CD4-positive, alpha-beta T cell (primary cell): ENCODE data around the gene DBN1. TPM values are rescaled to one million over a fixed set of nuclear protein-coding genes. Genes with fewer than 3 reads are reported as not detected.

ENCODE experiments used
- ATAC-seq: fragments of 200-7000 bp; cut with Tn5 transposase; one replicate; pipeline ENCODE4 v1.10.0; 2022; ENCODE audit warnings: mild to moderate bottlenecking; ENCODE audit not compliant: poor library complexity
- CTCF ChIA-PET: fragments of 350-600 bp; sonication (Branson Sonifier 250); formaldehyde crosslinking; loops from one replicate; lab custom pipeline; 2021; ENCODE audit warnings: antibody characterized with exemption, inconsistent platforms; lab: Charles Lee
- POLR2A ChIA-PET: fragments of 350-600 bp; sonication (Branson Sonifier 250); formaldehyde crosslinking; loops from one replicate; lab custom pipeline; 2021; ENCODE audit warnings: antibody characterized with exemption, inconsistent platforms; lab: Charles Lee
- DNase-seq, 14 experiments: peaks; one replicate each; pipeline ENCODE4 v3.0.0-alpha.2; 2013 to 2020; ENCODE audit warnings: mixed read lengths in 2 of 14
- H3K27ac ChIP-seq, 2 donors: one replicate each; pipeline versions ENCODE4 v1.5.1 to v1.7.0; 2013; ENCODE audit warnings: low read length in 2 of 2, low read depth in 1 of 2, mild to moderate bottlenecking in 1 of 2
- H3K27me3 ChIP-seq, 2 experiments: 1 replicate in 1 of 2; 2 replicates in 1 of 2; pipeline versions ENCODE4 v1.6.1 to v1.7.0; 2013; ENCODE audit warnings: low read length in 2 of 2, control low read depth in 1 of 2, mild to moderate bottlenecking in 1 of 2, moderate library complexity in 1 of 2; ENCODE audit not compliant: insufficient read depth in 2 of 2, control insufficient read depth in 1 of 2
- H3K36me3 ChIP-seq: one replicate; pipeline ENCODE4 v1.6.1; 2013; ENCODE audit warnings: low read length, control low read depth; ENCODE audit not compliant: insufficient read depth
- H3K4me1 ChIP-seq: one replicate; pipeline ENCODE4 v1.6.1; 2013; ENCODE audit warnings: low read length, control low read depth; ENCODE audit not compliant: insufficient read depth
- H3K4me3 ChIP-seq: one replicate; pipeline ENCODE4 v1.5.1; 2013; ENCODE audit warnings: mild to moderate bottlenecking, low read length, moderate library complexity
- H3K9me3 ChIP-seq, 2 experiments: 1 replicate in 1 of 2; 2 replicates in 1 of 2; pipeline versions ENCODE4 v1.6.1 to v1.7.0; 2013; ENCODE audit warnings: low read length in 2 of 2, mild to moderate bottlenecking in 2 of 2, control low read depth in 1 of 2, moderate library complexity in 1 of 2; ENCODE audit not compliant: control insufficient read depth in 1 of 2, insufficient read depth in 1 of 2
- H3K27ac Mint-ChIP-seq: one replicate; pipeline ENCODE4 v1.8.0; 2020; ENCODE audit warnings: mixed read lengths
- H3K27me3 Mint-ChIP-seq: one replicate; pipeline ENCODE4 v1.8.0; 2021; ENCODE audit warnings: mixed read lengths
- H3K36me3 Mint-ChIP-seq: one replicate; pipeline ENCODE4 v1.8.0; 2021; ENCODE audit warnings: low read depth, mixed read lengths
- H3K4me1 Mint-ChIP-seq: one replicate; pipeline ENCODE4 v1.8.0; 2021; ENCODE audit warnings: low read depth, mixed read lengths
- H3K4me3 Mint-ChIP-seq: one replicate; pipeline ENCODE4 v1.8.0; 2020; ENCODE audit warnings: mild to moderate bottlenecking, mixed read lengths
- H3K9me3 Mint-ChIP-seq: one replicate; pipeline ENCODE4 v1.8.0; 2020; ENCODE audit warnings: mixed read lengths
- CTCF ChIP-seq: fragments of 200-600 bp; IDR thresholded peaks from one replicate; pipeline ENCODE4 v1.8.0; 2022; ENCODE audit warnings: antibody characterized with exemption, mild to moderate bottlenecking
- intact Hi-C, 2 experiments: fragments of 100-400 bp; cut with DNase I in 1 of 2; cut with micrococcal nuclease in 1 of 2; formaldehyde crosslinking; loops; one replicate each; pipeline versions ENCODE4 v1.15.1 to v1.9.0; 2023 to 2025; cut with DNase I, micrococcal nuclease
- total RNA-seq, 174 experiments: library from RNA in 2 of 174; stranded (reverse) in 2 of 174; gene quantifications; one replicate each; pipeline ENCODE4 v1.2.3 and lab custom pipeline; 2021 to 2026

DBN1 gene
- total RNA-seq, 2 experiments from 2014 or later = 1.8 to 2.5 TPM

GRCh38 chr5:177445052-177445916, 28.1 kb downstream of the DBN1 start:
- H3K4me3 ChIP-seq = peak overlapping the region; percentile 56
- H3K4me1 ChIP-seq = peaks cover 85% of the 10 kb centered on the region
- H3K27ac Mint-ChIP-seq = peak overlapping the region; percentile 88
- no peaks in the 10 kb centered on the region for H3K27me3 Mint-ChIP-seq
- TF ChIP-seq CTCF = no peak
- DNase-seq (peak in 4 of 14 experiments; percentile 32 to 87 (median 70)), ATAC-seq (peak; percentile 10)
- H3K9me3 Mint-ChIP-seq = no peaks in the 10 kb centered on the region
- H3K36me3 Mint-ChIP-seq = peaks cover 41% of the 10 kb centered on the region
- H3K27ac ChIP-seq = peak overlapping the region; percentile 73 to 89
- H3K4me3 Mint-ChIP-seq = peak overlapping the region; percentile 80
- POLR2A ChIA-PET = interaction anchor here (0.7 to 15.3 kb wide), 16 partner anchors 8 to 908 kb away, joined by 3 to 661 read pairs (median 5); partner anchors contain the start of genes F12, GRK6, LMAN2 and MXD3
- no peaks in the 10 kb centered on the region for H3K27me3 ChIP-seq
- peaks cover 29% of the 10 kb centered on the region for H3K36me3 ChIP-seq
- CTCF ChIA-PET = interaction anchor here (0.9 to 16.6 kb wide), 8 partner anchors 9 to 76 kb away, joined by 3 to 352 read pairs (median 8); partner anchors contain the start of genes F12 and PFN3
- peaks cover 52% of the 10 kb centered on the region for H3K4me1 Mint-ChIP-seq
- intact Hi-C loops = loop anchor here in 1 of 2 experiments (2.0 kb wide), 2 partner anchors 14 to 40 kb away; no protein-coding TSS in a partner anchor
- no peaks in the 10 kb centered on the region for H3K9me3 ChIP-seq

- H3K4me3 Mint-ChIP-seq = peak overlapping the region; percentile 80
- H3K9me3 Mint-ChIP-seq = no peaks in the 10 kb centered on the region
- no peak for TF ChIP-seq CTCF
- H3K36me3 Mint-ChIP-seq = peaks cover 50% of the 10 kb centered on the region
- peaks cover 37% of the 10 kb centered on the region for H3K36me3 ChIP-seq
- ATAC-seq = peak; percentile 24
- H3K27me3 Mint-ChIP-seq = no peaks in the 10 kb centered on the region
- peak overlapping the region; percentile 73 to 89 for H3K27ac ChIP-seq
- intact Hi-C loops = loop anchor here (1.0 to 2.0 kb wide), 3 partner anchors 14 to 40 kb away; partner anchors contain the start of gene GRK6 (in 1 of the 2)
- H3K4me3 ChIP-seq = no peak overlapping the region
- H3K9me3 ChIP-seq = no peaks in the 10 kb centered on the region
- peak overlapping the region; percentile 88 for H3K27ac Mint-ChIP-seq
- peaks cover 87% of the 10 kb centered on the region for H3K4me1 ChIP-seq
- CTCF ChIA-PET = interaction anchor here (1.5 to 16.6 kb wide), 5 partner anchors 10 to 75 kb away, joined by 6 to 352 read pairs (median 22); partner anchors contain the start of genes F12 and PFN3
- peaks cover 61% of the 10 kb centered on the region for H3K4me1 Mint-ChIP-seq
- peak in 5 of 14 experiments; percentile 29 to 85 (median 30) for DNase-seq
- no peaks in the 10 kb centered on the region for H3K27me3 ChIP-seq
- POLR2A ChIA-PET = interaction anchor here (1.1 to 15.3 kb wide), 7 partner anchors 10 to 88 kb away, joined by 3 to 661 read pairs (median 59); partner anchors contain the start of genes F12, GRK6 and PFN3
Observed at GRCh38 chr5:177444106-177445051, 29.1 kb downstream of the DBN1 start.
